Tibial nerve (tissue), 4 donors: ENCODE results near the gene TMEM132A. TPM values are rescaled to one million over a fixed set of nuclear protein-coding genes. Genes with fewer than 3 reads are reported as not detected.
"Not testable (repeated sequence)": the region's sequence is repeated elsewhere in the genome, so short reads cannot be mapped to it uniquely, and the experiment has no call there.

Source experiments
- DNase-seq, 2 donors: peaks; one replicate each; pipeline ENCODE4 v3.0.0-alpha.2; 2019; ENCODE audit warnings: low spot score in 2 of 2
- H3K27ac ChIP-seq, 4 donors: fragments of 200-600 bp; sonication (generic) in 3 of 4; one replicate each; pipeline ENCODE4 v1.5.1; 2017 to 2019; ENCODE audit warnings: mild to moderate bottlenecking in 1 of 4
- H3K27me3 ChIP-seq, 2 donors: fragments of 200-600 bp; sonication (generic) in 1 of 2; one replicate each; pipeline versions ENCODE4 v1.5.1 to v1.6.0; 2017 to 2019
- H3K36me3 ChIP-seq, 3 donors: fragments of 200-600 bp; sonication (generic); one replicate each; pipeline ENCODE4 v1.5.1; 2018 to 2019
- H3K4me1 ChIP-seq, 4 donors: fragments of 200-600 bp; sonication (generic) in 3 of 4; one replicate each; pipeline ENCODE4 v1.5.1; 2017 to 2019
- H3K4me3 ChIP-seq, 4 donors: fragments of 200-600 bp; sonication (generic) in 3 of 4; one replicate each; pipeline ENCODE4 v1.5.1; 2017 to 2019; ENCODE audit warnings: mild to moderate bottlenecking in 1 of 4, moderate library complexity in 1 of 4
- H3K9me3 ChIP-seq, 4 donors: fragments of 200-600 bp; sonication (generic) in 3 of 4; one replicate each; pipeline ENCODE4 v1.5.1; 2017 to 2019
- CTCF ChIP-seq, 5 experiments: fragments of 200-600 bp in 3 of 5; fragments of 450-650 bp in 2 of 5; sonication (generic) in 3 of 5; IDR thresholded peaks; one replicate each; pipeline ENCODE4 v1.5.1; 2016 to 2019; ENCODE audit warnings: antibody characterized with exemption in 5 of 5, mild to moderate bottlenecking in 3 of 5, moderate library complexity in 2 of 5
- EP300 ChIP-seq, 2 donors: sonication (generic); formaldehyde crosslinking; IDR thresholded peaks; one replicate each; pipeline ENCODE4 v1.6.1; 2017; ENCODE audit warnings: antibody characterized with exemption in 2 of 2, mild to moderate bottlenecking in 1 of 2
- POLR2A ChIP-seq, 2 donors: fragments of 450-650 bp; IDR thresholded peaks; one replicate each; pipeline ENCODE4 v1.6.1; 2017; ENCODE audit warnings: antibody characterized with exemption in 2 of 2, mild to moderate bottlenecking in 2 of 2, moderate library complexity in 2 of 2
- WGBS, 2 donors: methylation state at CpG; one replicate each; pipeline ENCODE4 v1.1.5; 2018; 5-methylcytosine and 5-hydroxymethylcytosine counted together
- total RNA-seq, 4 donors: library from RNA; depleted of rRNA; stranded (reverse); fragments of >200 nt; gene quantifications; one replicate each; pipeline ENCODE4 v1.1.0, GENCODE V29; 2016

TMEM132A gene
- total RNA-seq, 4 donors from 2014 or later: 15.9 to 41.9 (median 26.6) TPM

GRCh38 chr11:60906132-60906972 is 17.9 kb upstream of the TMEM132A start, which contains the start of gene PRPF19:
Gene PRPF19, minus strand, starts transcription at chr11:60906585. Its CDS starts 203 bp downstream, at chr11:60906382.
- no peaks in the 10 kb centered on the region for H3K27me3 ChIP-seq
- 0% methylated on average over 25 to 75 of the region's 75 CpGs for WGBS, 2 donors
- H3K9me3 ChIP-seq: no peaks in the 10 kb centered on the region
- DNase-seq: peak; percentile 95 to 99
- no peak for TF ChIP-seq CTCF (IDR thresholded peaks at IDR 0.05)
- TF ChIP-seq POLR2A (IDR thresholded peaks at IDR 0.05): peak; percentile 47 to 78
- peak; percentile 92 to 94 for TF ChIP-seq EP300 (IDR thresholded peaks at IDR 0.05)
- H3K27ac ChIP-seq: peak within 1 kb of the TSS; percentile 70 to 95 (median 93)
- peaks cover 0 to 27% (median 8%) of the 10 kb centered on the region in 3 donors for H3K36me3 ChIP-seq
- peak within 1 kb of the TSS; percentile 82 to 94 (median 90) for H3K4me3 ChIP-seq
- peaks cover 6 to 39% (median 20%) of the 10 kb centered on the region in 4 donors for H3K4me1 ChIP-seq

- H3K27me3 ChIP-seq: no peaks in the 10 kb centered on the region
These were observed 15.5 kb upstream of the TMEM132A start for GRCh38 chr11:60908803-60909202.

GRCh38 chr11:60909680-60910280 is 14.5 kb upstream of the TMEM132A start:
- 69 to 76% methylated on average over 3 of the region's 3 CpGs for WGBS, 2 donors
- DNase-seq, H3K4me3 ChIP-seq, H3K9me3 ChIP-seq, H3K27me3 ChIP-seq, H3K36me3 ChIP-seq: not testable (repeated sequence)
- H3K27ac ChIP-seq: peak overlapping the region in 1 of 4 donors; percentile 28
- H3K4me1 ChIP-seq: peaks cover 4 to 34% (median 22%) of the 10 kb centered on the region in 4 donors

More at GRCh38 chr11:60908803-60909202, 15.5 kb upstream of the TMEM132A start:
- no peak for DNase-seq
- Histone ChIP-seq H3K9me3 (no peaks in the 10 kb centered on the region), H3K4me1 (peaks cover 6 to 44% (median 28%) of the 10 kb centered on the region in 4 donors), H3K36me3 (peaks cover 0 to 3% (median 0%) of the 10 kb centered on the region in 3 donors), H3K4me3 (no peak overlapping the region), H3K27ac (no peak overlapping the region)
- 39 to 56% methylated on average over 1 of the region's 1 CpG for WGBS, 2 donors
- TF ChIP-seq POLR2A (IDR thresholded peaks at IDR 0.05): no peak
- TF ChIP-seq EP300 (IDR thresholded peaks at IDR 0.05): no peak
- TF ChIP-seq CTCF (IDR thresholded peaks at IDR 0.05): no peak

- Histone ChIP-seq H3K27me3 (no peaks in the 10 kb centered on the region), H3K36me3 (no peaks in the 10 kb centered on the region), H3K9me3 (no peaks in the 10 kb centered on the region), H3K4me3 (no peak overlapping the region), H3K27ac (no peak overlapping the region), H3K4me1 (peaks cover 0 to 34% (median 17%) of the 10 kb centered on the region in 4 donors)
- no peak for TF ChIP-seq POLR2A (IDR thresholded peaks at IDR 0.05)
- TF ChIP-seq CTCF (IDR thresholded peaks at IDR 0.05): no peak
- peak in 1 of 2 donors; percentile 16 for TF ChIP-seq EP300 (IDR thresholded peaks at IDR 0.05)
- 62 to 70% methylated on average over 3 of the region's 3 CpGs for WGBS, 2 donors
- no peak for DNase-seq
These were observed 14.0 kb upstream of the TMEM132A start for GRCh38 chr11:60910281-60910687.

- no peak for DNase-seq
These were observed 13.4 kb upstream of the TMEM132A start for GRCh38 chr11:60910711-60911380.

More at GRCh38 chr11:60910711-60911380, 13.4 kb upstream of the TMEM132A start:
- Histone ChIP-seq H3K4me1 (peaks cover 0 to 35% (median 17%) of the 10 kb centered on the region in 4 donors), H3K27me3 (no peaks in the 10 kb centered on the region), H3K9me3 (no peaks in the 10 kb centered on the region), H3K4me3 (no peak overlapping the region), H3K27ac (no peak overlapping the region), H3K36me3 (no peaks in the 10 kb centered on the region)
- no peak for TF ChIP-seq CTCF (IDR thresholded peaks at IDR 0.05)
- no peak for TF ChIP-seq EP300 (IDR thresholded peaks at IDR 0.05)
- TF ChIP-seq POLR2A (IDR thresholded peaks at IDR 0.05): no peak
- 56 to 58% methylated on average over 5 of the region's 5 CpGs for WGBS, 2 donors
